DND-41 (cell line): ENCODE results near the gene CDS2.

Experiments used
- ATAC-seq: fragments of 200-7000 bp; cut with Tn5 transposase; 3 replicates; pipeline ENCODE4 v1.9.1; 2021; ENCODE audit warnings: low read depth; ENCODE audit not compliant: insufficient read depth
- DNase-seq: peaks from one replicate; pipeline ENCODE4 v3.0.0-alpha.2; 2020
- H2AFZ ChIP-seq: 2 replicates; pipeline ENCODE4 v1.6.0; 2012; ENCODE audit warnings: low read depth, low read length
- H3K27ac ChIP-seq: 2 replicates; pipeline ENCODE4 v1.5.1; 2012; ENCODE audit warnings: low read length, inconsistent platforms
- H3K27me3 ChIP-seq: fragments of 200-600 bp; sonication (generic); 2 replicates; pipeline ENCODE4 v1.6.0; 2012; ENCODE audit warnings: low read length, mild to moderate bottlenecking, inconsistent platforms; ENCODE audit not compliant: insufficient read depth, poor library complexity
- H3K36me3 ChIP-seq: 2 replicates; pipeline ENCODE4 v1.5.1; 2012; ENCODE audit warnings: low read length, inconsistent platforms; ENCODE audit not compliant: insufficient read depth
- H3K4me1 ChIP-seq: 2 replicates; pipeline ENCODE4 v1.5.1; 2012; ENCODE audit warnings: mild to moderate bottlenecking, low read length; ENCODE audit not compliant: insufficient read depth
- H3K4me2 ChIP-seq: 2 replicates; pipeline ENCODE4 v1.6.0; 2012; ENCODE audit warnings: mild to moderate bottlenecking, moderate library complexity, low read length, inconsistent platforms; ENCODE audit not compliant: insufficient read depth
- H3K4me3 ChIP-seq, 2 experiments: fragments of 200-600 bp in 1 of 2; shearing (Covaris generic) in 1 of 2; 2 replicates each; pipeline ENCODE4 v1.5.1; 2012 to 2016; ENCODE audit warnings: inconsistent platforms in 2 of 2, low read length in 2 of 2, mild to moderate bottlenecking in 2 of 2, low read depth in 1 of 2, moderate library complexity in 1 of 2
- H3K79me2 ChIP-seq: 2 replicates; pipeline ENCODE4 v1.6.0; 2012; ENCODE audit warnings: low read length, inconsistent platforms; ENCODE audit not compliant: insufficient read depth
- H3K9ac ChIP-seq: 2 replicates; pipeline ENCODE4 v1.6.0; 2012; ENCODE audit warnings: low read depth, mild to moderate bottlenecking, inconsistent platforms, low read length, moderate library complexity
- H3K9me3 ChIP-seq: 2 replicates; pipeline ENCODE4 v1.5.1; 2012; ENCODE audit warnings: low read length, moderate library complexity, mild to moderate bottlenecking, inconsistent platforms; ENCODE audit not compliant: insufficient read depth, severe bottlenecking
- H4K20me1 ChIP-seq: 2 replicates; pipeline ENCODE4 v1.6.0; 2012; ENCODE audit warnings: low read length; ENCODE audit not compliant: insufficient read depth
- CTCF ChIP-seq: IDR thresholded peaks from 2 replicates; pipeline ENCODE4 v1.5.1; 2012; ENCODE audit warnings: borderline replicate concordance, low read length, moderate library complexity, mild to moderate bottlenecking; ENCODE audit not compliant: poor library complexity, severe bottlenecking; ENCODE audit errors: extremely low read depth
- EZH2 ChIP-seq: IDR thresholded peaks from 3 replicates; pipeline ENCODE4 v1.6.1; 2012; ENCODE audit warnings: borderline replicate concordance, low read depth, mild to moderate bottlenecking, moderate library complexity, low read length, inconsistent platforms; ENCODE audit not compliant: severe bottlenecking

CDS2 gene

GRCh38 chr20:5183731-5184474 is 57.1 kb downstream of the CDS2 start:
- Histone ChIP-seq H3K27me3 (no peaks in the 10 kb centered on the region), H3K4me2 (no peak overlapping the region), H3K9me3 (no peaks in the 10 kb centered on the region), H3K4me1 (no peaks in the 10 kb centered on the region), H4K20me1 (no peaks in the 10 kb centered on the region), H3K9ac (no peak overlapping the region), H3K27ac (no peak overlapping the region), H3K4me3 (no peak overlapping the region), H3K36me3 (peaks cover 93% of the 10 kb centered on the region), H2AFZ (no peak overlapping the region), H3K79me2 (no peaks in the 10 kb centered on the region)
- TF ChIP-seq EZH2 (no peak), CTCF (no peak)
- DNase-seq (no peak), ATAC-seq (no peak)

GRCh38 chr20:5184684-5185083 is 57.9 kb downstream of the CDS2 start:
- ATAC-seq (no peak), DNase-seq (no peak)
- no peak overlapping the region for H2AFZ ChIP-seq
- H3K36me3 ChIP-seq: peaks cover 93% of the 10 kb centered on the region
- no peaks in the 10 kb centered on the region for H3K4me1 ChIP-seq
- H4K20me1 ChIP-seq: no peaks in the 10 kb centered on the region
- H3K27ac ChIP-seq: no peak overlapping the region
- H3K4me3 ChIP-seq: no peak overlapping the region
- H3K79me2 ChIP-seq: no peaks in the 10 kb centered on the region
- H3K4me2 ChIP-seq: no peak overlapping the region
- no peaks in the 10 kb centered on the region for H3K9me3 ChIP-seq
- TF ChIP-seq CTCF (no peak), EZH2 (no peak)
- no peaks in the 10 kb centered on the region for H3K27me3 ChIP-seq
- H3K9ac ChIP-seq: no peak overlapping the region

GRCh38 chr20:5187122-5187521 is 60.3 kb downstream of the CDS2 start:
- H3K9ac ChIP-seq: no peak overlapping the region
- H3K4me3 ChIP-seq: no peak overlapping the region
- H2AFZ ChIP-seq: no peak overlapping the region
- H3K4me2 ChIP-seq: no peak overlapping the region
- H3K4me1 ChIP-seq: no peaks in the 10 kb centered on the region
- H3K27ac ChIP-seq: no peak overlapping the region
- TF ChIP-seq CTCF (no peak), EZH2 (no peak)
- no peaks in the 10 kb centered on the region for H4K20me1 ChIP-seq
- no peaks in the 10 kb centered on the region for H3K27me3 ChIP-seq
- ATAC-seq: no peak
- no peak for DNase-seq
- peaks cover 95% of the 10 kb centered on the region for H3K36me3 ChIP-seq
- H3K79me2 ChIP-seq: no peaks in the 10 kb centered on the region
- H3K9me3 ChIP-seq: no peaks in the 10 kb centered on the region
